GM18519 (cell line): ENCODE measurements around the gene GRAMD2A.

Experiments
- ATAC-seq: cut with Tn5 transposase; IDR thresholded peaks from one replicate; pipeline ENCODE4 v1.9.1; 2021; ENCODE audit warnings: mild to moderate bottlenecking, moderate library complexity; ENCODE audit not compliant: unreplicated experiment, low FRiP score

Gene GRAMD2A

GRCh38 chr15:72169236-72169920, 28.2 kb downstream of the GRAMD2A start:
- no peak for ATAC-seq

GRCh38 chr15:72168808-72169190, 28.8 kb downstream of the GRAMD2A start:
- no peak for ATAC-seq

- no peak for ATAC-seq
These were observed 29.3 kb downstream of the GRAMD2A start for GRCh38 chr15:72168131-72168807.

GRCh38 chr15:72167445-72167844, 30.1 kb downstream of the GRAMD2A start:
- ATAC-seq = no peak

- ATAC-seq = no peak
These were observed 30.7 kb downstream of the GRAMD2A start for GRCh38 chr15:72166716-72167417.

GRCh38 chr15:72163719-72164118, 33.9 kb downstream of the GRAMD2A start:
- ATAC-seq = no peak

- no peak for ATAC-seq
These were observed 35.0 kb downstream of the GRAMD2A start for GRCh38 chr15:72162569-72162968.

GRCh38 chr15:72161361-72162132, 36.0 kb downstream of the GRAMD2A start:
- ATAC-seq = no peak

GRCh38 chr15:72160696-72161245, 36.8 kb downstream of the GRAMD2A start:
- ATAC-seq = no peak

GRCh38 chr15:72156928-72157327, 40.7 kb downstream of the GRAMD2A start:
- ATAC-seq = no peak

- no peak for ATAC-seq
These were observed 41.7 kb downstream of the GRAMD2A start for GRCh38 chr15:72155635-72156616.

- no peak for ATAC-seq
These were observed 42.5 kb downstream of the GRAMD2A start for GRCh38 chr15:72155003-72155621.

- no peak for ATAC-seq
These were observed 43.3 kb downstream of the GRAMD2A start for GRCh38 chr15:72154316-72154715.

GRCh38 chr15:72153269-72154000, 44.2 kb downstream of the GRAMD2A start:
- no peak for ATAC-seq

- ATAC-seq = no peak
These were observed 50.2 kb downstream of the GRAMD2A start for GRCh38 chr15:72147418-72147817.

GRCh38 chr15:72146934-72147333, 50.7 kb downstream of the GRAMD2A start:
- no peak for ATAC-seq

GRCh38 chr15:72146221-72146620, 51.4 kb downstream of the GRAMD2A start:
- no peak for ATAC-seq
